ENCODE data around the gene SEMA5B. TPM values are rescaled to one million over a fixed set of nuclear protein-coding genes. Genes with fewer than 3 reads are reported as not detected.
A peak's percentile ranks its signal among the peaks of the same experiment; 100 is the strongest.

Gene SEMA5B
- total RNA-seq, 1 donor from 2014 or later = 1.0 TPM

DNA sequence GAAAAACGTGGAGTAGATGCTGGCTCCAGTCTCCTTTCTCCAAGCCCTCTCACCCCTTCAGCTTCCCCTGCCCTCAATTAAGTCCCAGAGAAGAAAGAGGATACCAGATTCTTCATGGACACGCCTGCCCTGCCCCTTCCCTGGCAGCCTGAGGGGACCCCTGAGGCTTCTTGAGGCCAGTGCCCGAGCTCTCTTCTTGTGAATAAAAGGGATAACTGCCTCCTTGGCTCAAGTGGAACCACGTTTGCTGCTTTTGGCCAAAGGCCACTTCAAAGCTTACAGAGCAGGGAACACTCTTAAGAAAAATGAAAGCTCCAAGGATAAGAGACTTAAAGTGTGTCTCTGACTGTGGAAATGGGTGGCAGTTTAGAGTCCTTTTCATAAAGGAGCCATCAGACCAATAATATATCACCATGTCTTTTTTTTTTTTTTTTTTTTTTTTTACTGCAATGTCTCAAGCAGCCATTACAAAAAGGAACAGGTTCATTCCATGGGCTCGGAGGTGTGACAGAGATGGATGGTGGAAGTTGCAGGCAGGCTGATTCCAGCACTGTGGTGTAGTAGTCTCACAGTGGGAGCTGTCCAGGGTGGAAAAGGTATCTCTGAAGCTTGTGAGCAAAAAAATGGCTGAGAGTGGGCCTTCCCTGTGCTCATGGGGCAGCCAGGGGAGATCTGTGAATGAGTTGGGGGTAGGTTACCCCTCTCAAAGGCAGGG is 108.8 kb downstream of the SEMA5B start:
- H3K9me3 ChIP-seq (ENCODE audit: insufficient read depth, low read depth, low read length) = no peaks in the 10 kb centered on the region
- H3K4me3 ChIP-seq (ENCODE audit: insufficient read depth, low read depth, low read length) = no peak overlapping the region
- Mint-ChIP-seq H3K36me3 (ENCODE audit: low read depth, unreplicated experiment) (peaks cover 2% of the 10 kb centered on the region), H3K4me3 (ENCODE audit: unreplicated experiment) (no peak overlapping the region), H3K27ac (ENCODE audit: unreplicated experiment) (no peak overlapping the region), H3K27me3 (ENCODE audit: low read depth, unreplicated experiment) (peaks cover 47% of the 10 kb centered on the region), H3K9me3 (ENCODE audit: unreplicated experiment) (peaks cover 3% of the 10 kb centered on the region), H3K4me1 (ENCODE audit: low read depth, unreplicated experiment) (no peaks in the 10 kb centered on the region)
- no peaks in the 10 kb centered on the region for H3K79me2 ChIP-seq (ENCODE audit: insufficient read depth, low read length)
- H3K4me1 ChIP-seq (ENCODE audit: insufficient read depth, low read length) = no peaks in the 10 kb centered on the region
- no peaks in the 10 kb centered on the region for H4K20me1 ChIP-seq (ENCODE audit: insufficient read depth, low read length)
- no peak for TF ChIP-seq EZH2 (IDR thresholded peaks at IDR 0.05; ENCODE audit: insufficient read depth, low read length)
- TF ChIP-seq, protein P1, sequence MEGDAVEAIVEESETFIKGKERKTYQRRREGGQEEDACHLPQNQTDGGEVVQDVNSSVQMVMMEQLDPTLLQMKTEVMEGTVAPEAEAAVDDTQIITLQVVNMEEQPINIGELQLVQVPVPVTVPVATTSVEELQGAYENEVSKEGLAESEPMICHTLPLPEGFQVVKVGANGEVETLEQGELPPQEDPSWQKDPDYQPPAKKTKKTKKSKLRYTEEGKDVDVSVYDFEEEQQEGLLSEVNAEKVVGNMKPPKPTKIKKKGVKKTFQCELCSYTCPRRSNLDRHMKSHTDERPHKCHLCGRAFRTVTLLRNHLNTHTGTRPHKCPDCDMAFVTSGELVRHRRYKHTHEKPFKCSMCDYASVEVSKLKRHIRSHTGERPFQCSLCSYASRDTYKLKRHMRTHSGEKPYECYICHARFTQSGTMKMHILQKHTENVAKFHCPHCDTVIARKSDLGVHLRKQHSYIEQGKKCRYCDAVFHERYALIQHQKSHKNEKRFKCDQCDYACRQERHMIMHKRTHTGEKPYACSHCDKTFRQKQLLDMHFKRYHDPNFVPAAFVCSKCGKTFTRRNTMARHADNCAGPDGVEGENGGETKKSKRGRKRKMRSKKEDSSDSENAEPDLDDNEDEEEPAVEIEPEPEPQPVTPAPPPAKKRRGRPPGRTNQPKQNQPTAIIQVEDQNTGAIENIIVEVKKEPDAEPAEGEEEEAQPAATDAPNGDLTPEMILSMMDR (IDR thresholded peaks at IDR 0.05; ENCODE audit: insufficient read depth, low read depth, low read length) = no peak
- no peak overlapping the region for H3K27ac ChIP-seq (ENCODE audit: low read depth, low read length)
- no peak overlapping the region for H3K4me2 ChIP-seq (ENCODE audit: low read length)
- DNase-seq (ENCODE audit: low read depth) = peak; percentile 9
- no peak for FAIRE-seq
- H2AFZ ChIP-seq (ENCODE audit: low read depth, low read length) = no peak overlapping the region
- no peak overlapping the region for H3K9ac ChIP-seq (ENCODE audit: low read length)
- H3K27me3 ChIP-seq (ENCODE audit: insufficient read depth, low read length) = peaks cover 20% of the 10 kb centered on the region
- H3K36me3 ChIP-seq (ENCODE audit: insufficient read depth, low read length) = no peaks in the 10 kb centered on the region

- no peak for DNase-seq (ENCODE audit: low read depth)
- Mint-ChIP-seq H3K4me3 (ENCODE audit: unreplicated experiment) (no peak overlapping the region), H3K27ac (ENCODE audit: unreplicated experiment) (no peak overlapping the region), H3K36me3 (ENCODE audit: low read depth, unreplicated experiment) (peaks cover 2% of the 10 kb centered on the region), H3K27me3 (ENCODE audit: low read depth, unreplicated experiment) (peaks cover 42% of the 10 kb centered on the region), H3K9me3 (ENCODE audit: unreplicated experiment) (peaks cover 3% of the 10 kb centered on the region), H3K4me1 (ENCODE audit: low read depth, unreplicated experiment) (no peaks in the 10 kb centered on the region)
- TF ChIP-seq, protein P1 (IDR thresholded peaks at IDR 0.05; ENCODE audit: insufficient read depth, low read depth, low read length) = no peak
- TF ChIP-seq EZH2 (IDR thresholded peaks at IDR 0.05; ENCODE audit: insufficient read depth, low read length) = no peak
- Histone ChIP-seq H3K27me3 (ENCODE audit: insufficient read depth, low read length) (peaks cover 13% of the 10 kb centered on the region), H3K79me2 (ENCODE audit: insufficient read depth, low read length) (no peaks in the 10 kb centered on the region), H3K36me3 (ENCODE audit: insufficient read depth, low read length) (no peaks in the 10 kb centered on the region), H3K4me1 (ENCODE audit: insufficient read depth, low read length) (no peaks in the 10 kb centered on the region), H4K20me1 (ENCODE audit: insufficient read depth, low read length) (no peaks in the 10 kb centered on the region), H3K4me2 (ENCODE audit: low read length) (no peak overlapping the region), H3K27ac (ENCODE audit: low read depth, low read length) (no peak overlapping the region), H3K9ac (ENCODE audit: low read length) (no peak overlapping the region), H3K4me3 (ENCODE audit: insufficient read depth, low read depth, low read length) (no peak overlapping the region), H3K9me3 (ENCODE audit: insufficient read depth, low read depth, low read length) (no peaks in the 10 kb centered on the region), H2AFZ (ENCODE audit: low read depth, low read length) (no peak overlapping the region)
- FAIRE-seq = no peak
Measured at GRCh38 chr3:122917412-122917811, 110.2 kb downstream of the SEMA5B start.

DNA sequence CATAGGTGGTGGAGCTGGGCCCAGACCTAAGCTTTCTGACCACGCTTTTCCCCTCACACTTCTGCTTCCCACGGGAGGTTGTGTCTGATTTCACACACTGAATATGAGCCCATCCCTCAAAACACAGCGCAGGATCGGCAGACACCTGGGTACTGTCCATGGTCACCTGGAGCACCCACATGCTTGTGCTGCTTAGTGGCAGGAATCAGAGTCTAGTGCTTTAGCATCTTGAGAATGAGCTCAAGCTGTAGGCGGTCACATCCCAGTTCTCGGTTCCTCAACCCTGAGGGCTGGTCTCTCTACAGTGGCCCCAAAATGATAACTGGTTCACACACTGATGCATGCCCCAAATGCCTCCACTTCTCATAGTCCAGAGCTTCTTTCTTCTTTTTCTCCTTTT is 111.0 kb downstream of the SEMA5B start:
- no peaks in the 10 kb centered on the region for H3K79me2 ChIP-seq (ENCODE audit: insufficient read depth, low read length)
- H3K36me3 ChIP-seq (ENCODE audit: insufficient read depth, low read length) = no peaks in the 10 kb centered on the region
- no peak overlapping the region for H2AFZ ChIP-seq (ENCODE audit: low read depth, low read length)
- H3K27me3 ChIP-seq (ENCODE audit: insufficient read depth, low read length) = peaks cover 11% of the 10 kb centered on the region
- H3K27ac ChIP-seq (ENCODE audit: low read depth, low read length) = no peak overlapping the region
- DNase-seq (ENCODE audit: low read depth) (no peak), FAIRE-seq (no peak)
- Mint-ChIP-seq H3K4me1 (ENCODE audit: low read depth, unreplicated experiment) (no peaks in the 10 kb centered on the region), H3K36me3 (ENCODE audit: low read depth, unreplicated experiment) (peaks cover 2% of the 10 kb centered on the region), H3K4me3 (ENCODE audit: unreplicated experiment) (no peak overlapping the region), H3K27me3 (ENCODE audit: low read depth, unreplicated experiment) (peaks cover 41% of the 10 kb centered on the region), H3K27ac (ENCODE audit: unreplicated experiment) (no peak overlapping the region), H3K9me3 (ENCODE audit: unreplicated experiment) (peaks cover 3% of the 10 kb centered on the region)
- no peaks in the 10 kb centered on the region for H3K9me3 ChIP-seq (ENCODE audit: insufficient read depth, low read depth, low read length)
- no peaks in the 10 kb centered on the region for H4K20me1 ChIP-seq (ENCODE audit: insufficient read depth, low read length)
- H3K4me3 ChIP-seq (ENCODE audit: insufficient read depth, low read depth, low read length) = no peak overlapping the region
- H3K4me2 ChIP-seq (ENCODE audit: low read length) = no peak overlapping the region
- no peak overlapping the region for H3K9ac ChIP-seq (ENCODE audit: low read length)
- no peak for TF ChIP-seq EZH2 (IDR thresholded peaks at IDR 0.05; ENCODE audit: insufficient read depth, low read length)
- TF ChIP-seq, protein P1 (IDR thresholded peaks at IDR 0.05; ENCODE audit: insufficient read depth, low read depth, low read length) = no peak
- H3K4me1 ChIP-seq (ENCODE audit: insufficient read depth, low read length) = no peaks in the 10 kb centered on the region
